SW 1271 (cell line): ENCODE results near the gene LRRC3.

Experiments
- DNase-seq, 2 experiments: peaks; one replicate each; lab custom pipeline; 2025; lab: John Stamatoyannopoulos, UW

The LRRC3 gene

DNA sequence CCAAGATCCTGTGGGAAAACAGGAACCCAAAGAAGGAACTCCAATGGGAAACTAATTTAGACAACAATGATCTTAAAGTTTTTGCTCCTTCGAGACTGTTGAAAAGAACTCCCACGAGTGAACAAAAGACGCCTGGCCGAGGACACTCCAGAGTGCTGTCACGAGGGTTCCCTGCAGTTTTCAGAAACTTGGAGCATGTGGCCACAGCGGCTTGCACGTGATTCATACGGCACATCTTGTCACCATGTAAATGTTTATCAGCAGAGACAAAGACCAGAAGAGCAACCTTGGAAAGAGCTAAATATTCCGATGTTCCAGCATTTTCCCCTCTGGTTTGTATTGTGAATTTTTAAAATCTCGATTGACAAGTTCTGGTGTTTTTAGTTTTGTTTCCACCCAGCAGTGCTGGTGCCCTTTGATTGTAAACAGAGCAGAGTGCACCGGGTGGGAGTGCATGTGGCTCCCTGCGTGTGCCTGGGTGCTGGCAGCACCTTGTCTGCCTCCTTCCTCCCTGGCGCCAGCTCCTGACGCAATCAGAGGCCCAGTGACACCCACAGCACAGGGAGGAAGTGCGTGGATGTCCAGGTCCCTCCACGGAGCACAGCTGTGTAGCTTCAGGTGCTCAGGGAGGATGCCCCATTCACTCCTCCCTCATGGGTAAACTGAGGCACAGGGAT lies 23.0 kb downstream of the LRRC3 start:
- DNase-seq: no peak

GRCh38 chr21:44478801-44479167 lies 23.5 kb downstream of the LRRC3 start:
- no peak for DNase-seq

GRCh38 chr21:44479556-44480199 lies 24.4 kb downstream of the LRRC3 start:
- DNase-seq: peak in 1 of 2 experiments; percentile 20

- no peak for DNase-seq
These were observed 25.1 kb downstream of the LRRC3 start for GRCh38 chr21:44480200-44481053.

- DNase-seq: no peak
These were observed 27.4 kb downstream of the LRRC3 start for GRCh38 chr21:44482581-44483287.

GRCh38 chr21:44483288-44484237 lies 28.3 kb downstream of the LRRC3 start:
- DNase-seq: no peak

- no peak for DNase-seq
These were observed 29.4 kb downstream of the LRRC3 start for GRCh38 chr21:44484498-44485253.

DNA sequence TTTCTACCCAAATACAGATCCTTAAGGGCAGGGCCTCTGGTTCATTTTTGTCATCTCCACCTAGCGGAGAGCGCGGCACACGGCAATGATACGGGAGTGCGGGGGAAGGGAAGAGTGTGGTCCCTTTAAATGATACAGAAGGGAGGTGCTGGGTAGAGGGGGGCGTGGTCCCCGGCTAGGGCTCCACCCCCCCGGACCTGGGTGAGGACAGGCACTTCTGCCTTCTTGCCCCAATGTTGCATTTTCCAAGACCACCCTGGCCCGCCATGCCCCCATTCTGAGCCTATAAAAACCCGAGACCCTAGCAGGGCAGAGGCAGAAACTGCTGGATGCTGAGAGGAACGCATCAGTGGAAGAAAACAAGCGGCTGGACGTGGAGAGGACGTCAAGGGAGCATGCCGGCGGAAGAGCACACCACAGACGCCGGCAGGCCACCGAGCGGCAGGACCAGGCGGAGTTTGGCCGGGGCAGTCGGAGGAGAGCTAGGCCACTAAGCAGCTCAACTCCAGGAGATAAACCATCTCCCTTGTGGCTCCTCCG lies 30.0 kb downstream of the LRRC3 start:
- peak in 1 of 2 experiments; percentile 6 for DNase-seq

DNA sequence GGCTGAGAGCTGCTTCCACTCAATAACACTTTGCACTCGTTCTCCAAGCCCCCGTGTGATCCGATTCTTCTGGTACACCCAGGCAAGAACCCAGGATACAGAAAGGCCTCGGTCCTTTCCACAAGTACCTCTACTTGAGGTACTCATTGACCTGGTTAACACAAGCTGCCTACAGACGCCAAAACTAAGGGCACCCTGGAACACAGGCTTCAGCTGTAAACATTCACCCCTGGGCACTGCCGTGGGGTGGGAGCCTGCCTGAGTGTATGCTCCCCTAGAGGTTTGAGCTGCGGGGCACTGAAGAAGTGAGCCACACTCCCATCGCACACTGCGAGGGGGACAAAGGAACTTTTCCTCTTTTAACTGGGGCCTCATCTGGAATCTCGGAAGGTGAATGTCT lies 30.5 kb downstream of the LRRC3 start:
- no peak for DNase-seq

DNA sequence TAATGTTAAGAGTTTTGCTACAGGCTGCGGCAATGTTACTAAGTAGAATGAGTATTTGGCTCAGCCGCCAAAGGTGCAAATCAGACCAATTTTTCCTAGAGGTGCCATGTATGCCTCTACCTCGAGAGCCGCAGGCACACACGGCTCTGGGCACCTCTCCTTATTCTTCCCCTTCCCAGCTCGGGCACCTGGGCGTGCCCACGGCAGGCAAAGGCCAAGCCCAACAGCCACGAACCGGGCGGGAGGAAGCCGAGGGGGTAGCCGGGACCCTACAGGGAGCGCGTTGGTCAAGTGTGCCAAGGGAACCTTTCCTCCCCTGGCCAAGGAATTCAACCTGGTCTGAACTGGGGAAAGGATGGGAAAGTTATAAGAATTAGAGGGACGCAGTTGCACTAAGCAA lies 31.0 kb downstream of the LRRC3 start:
- no peak for DNase-seq

DNA sequence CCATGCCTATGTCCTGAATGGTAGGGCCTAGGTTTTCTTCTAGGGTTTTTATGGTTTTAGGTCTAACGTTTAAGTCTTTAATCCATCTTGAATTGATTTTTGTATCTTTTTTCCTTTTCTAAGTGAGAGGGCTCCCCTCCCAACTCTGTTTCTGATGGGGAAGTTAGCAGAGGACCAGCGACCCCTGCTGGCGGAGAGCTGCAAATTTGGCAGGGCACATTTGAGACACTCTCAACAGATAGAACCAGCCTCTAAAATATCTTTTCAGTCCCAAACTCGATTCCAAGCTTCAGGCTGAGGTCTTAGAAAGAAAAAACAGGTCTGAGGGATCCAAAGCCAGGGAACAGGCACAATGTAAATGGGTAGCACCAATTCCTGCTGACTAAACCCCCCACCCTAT lies 32.5 kb downstream of the LRRC3 start:
- DNase-seq: no peak

- no peak for DNase-seq
These were observed 34.7 kb downstream of the LRRC3 start for GRCh38 chr21:44489962-44490361.

- no peak for DNase-seq
These were observed 35.1 kb downstream of the LRRC3 start for GRCh38 chr21:44490405-44490804.

DNA sequence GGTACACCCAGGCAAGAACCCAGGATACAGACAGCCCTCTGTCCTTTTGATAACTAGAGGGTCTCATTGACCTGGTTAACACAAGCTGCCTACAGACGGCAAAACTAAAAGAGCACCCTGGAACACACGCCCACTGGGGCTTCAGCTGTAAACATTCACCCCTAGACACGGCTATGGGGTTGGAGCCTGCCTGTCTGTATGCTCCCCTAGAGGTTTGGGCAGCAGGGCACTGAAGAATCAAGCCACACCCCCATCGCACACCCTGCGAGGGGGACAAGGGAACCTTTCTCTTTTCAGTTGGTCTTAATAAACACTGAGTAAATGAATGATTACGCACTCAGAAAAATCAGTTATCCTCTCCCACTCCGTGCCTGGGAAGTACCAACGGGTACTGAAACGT lies 35.5 kb downstream of the LRRC3 start:
- no peak for DNase-seq

DNA sequence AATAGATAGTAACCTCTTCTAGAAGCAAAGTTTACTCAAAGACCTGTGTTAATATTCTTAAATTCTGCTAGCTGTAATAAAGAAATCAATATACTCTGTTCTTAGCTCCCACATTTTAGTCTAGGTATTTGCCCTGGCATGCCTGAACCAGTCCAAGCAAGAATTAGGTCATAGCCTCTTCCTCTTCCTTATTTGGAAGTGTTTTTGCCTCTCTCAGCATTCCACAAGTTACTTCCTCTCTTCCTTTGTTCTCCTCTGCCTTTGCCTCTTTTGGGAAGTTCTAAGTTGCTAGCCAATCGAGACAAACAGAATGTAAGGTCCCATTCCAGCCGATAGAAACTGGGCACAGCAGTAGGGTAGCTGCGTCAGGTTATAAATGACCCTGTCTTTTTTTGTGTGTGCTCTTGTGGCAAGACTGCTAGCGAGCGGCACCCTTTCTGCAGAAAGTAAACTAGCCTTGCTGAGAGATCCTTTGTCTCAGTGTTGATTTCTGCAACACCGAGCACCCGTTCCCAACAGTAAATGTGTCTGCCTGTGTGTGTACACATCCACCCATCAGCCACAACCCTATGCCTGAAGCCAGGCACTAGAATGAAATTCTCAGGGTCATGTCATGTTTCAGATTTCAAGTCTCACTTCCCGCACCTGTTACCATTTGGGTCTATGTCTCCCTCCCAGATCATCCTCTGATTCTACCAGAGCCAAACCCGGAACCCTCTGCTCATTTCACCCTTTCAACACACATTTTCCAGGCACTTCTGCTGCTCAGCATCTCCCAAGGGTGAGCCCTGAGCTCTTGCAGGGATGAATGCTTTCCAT lies 37.5 kb downstream of the LRRC3 start:
- DNase-seq: no peak

DNA sequence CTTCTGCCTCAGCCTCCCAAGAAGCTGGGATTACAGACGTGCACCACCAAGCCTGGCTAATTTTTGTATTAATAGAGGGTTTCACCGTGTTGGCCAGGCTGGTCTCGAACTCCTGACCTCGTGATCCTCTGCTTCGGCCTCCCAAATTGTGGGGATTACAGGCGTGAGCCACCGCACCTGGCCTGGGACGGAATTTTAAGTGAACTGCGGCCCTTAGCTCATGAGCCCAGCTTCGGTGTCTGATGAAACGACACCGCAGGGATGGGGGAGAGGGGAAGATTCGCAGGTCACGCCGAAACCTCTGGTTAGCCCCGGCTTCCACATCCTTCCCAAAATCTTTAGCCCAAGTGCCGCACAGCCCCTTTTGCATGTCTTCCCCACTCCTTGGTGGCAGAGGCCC lies 39.1 kb downstream of the LRRC3 start:
- no peak for DNase-seq

GRCh38 chr21:44494956-44495355 lies 39.6 kb downstream of the LRRC3 start:
- no peak for DNase-seq

GRCh38 chr21:44495611-44496563 lies 40.6 kb downstream of the LRRC3 start:
- no peak for DNase-seq
